Liver (tissue), 9 donors: ENCODE data around the gene PEX14. TPM values are rescaled to one million over a fixed set of nuclear protein-coding genes. Genes with fewer than 3 reads are reported as not detected.
"Not testable (repeated sequence)": the region's sequence is repeated elsewhere in the genome, so short reads cannot be mapped to it uniquely, and the experiment has no call there.

Source experiments
- DNase-seq: peaks from one replicate; pipeline ENCODE4 v3.0.0-alpha.2; 2017; ENCODE audit warnings: low spot score
- H3K27ac ChIP-seq, 2 donors: one replicate each; pipeline ENCODE4 v1.7.0; 2013; ENCODE audit warnings: inconsistent platforms in 2 of 2, low read length in 2 of 2, control low read depth in 1 of 2, low read depth in 1 of 2, mild to moderate bottlenecking in 1 of 2
- H3K27me3 ChIP-seq, 4 donors: one replicate each; pipeline versions ENCODE4 v1.6.1 to v1.7.0; 2013; ENCODE audit warnings: low read length in 3 of 4, inconsistent platforms in 1 of 4, mild to moderate bottlenecking in 1 of 4, moderate library complexity in 1 of 4; ENCODE audit not compliant: control insufficient read depth in 4 of 4, insufficient read depth in 4 of 4
- H3K36me3 ChIP-seq, 4 donors: one replicate each; pipeline versions ENCODE4 v1.6.1 to v1.7.0; 2013; ENCODE audit warnings: low read length in 3 of 4, mild to moderate bottlenecking in 3 of 4, low read depth in 1 of 4, moderate library complexity in 1 of 4; ENCODE audit not compliant: control insufficient read depth in 4 of 4, insufficient read depth in 3 of 4
- H3K4me1 ChIP-seq, 4 donors: one replicate each; pipeline versions ENCODE4 v1.6.1 to v1.7.0; 2013; ENCODE audit warnings: low read length in 3 of 4, mild to moderate bottlenecking in 3 of 4, moderate library complexity in 1 of 4; ENCODE audit not compliant: control insufficient read depth in 4 of 4, insufficient read depth in 4 of 4
- H3K4me3 ChIP-seq, 3 donors: one replicate each; pipeline versions ENCODE4 v1.6.1 to v1.7.0; 2013; ENCODE audit warnings: low read length in 3 of 3, control low read depth in 1 of 3, low read depth in 1 of 3, mild to moderate bottlenecking in 1 of 3
- H3K9ac ChIP-seq, 2 donors: one replicate each; pipeline ENCODE4 v1.7.0; 2013; ENCODE audit warnings: low read length in 2 of 2, mild to moderate bottlenecking in 2 of 2, moderate library complexity in 2 of 2, control low read depth in 1 of 2, low read depth in 1 of 2
- H3K9me3 ChIP-seq, 4 donors: one replicate each; pipeline versions ENCODE4 v1.6.1 to v1.7.0; 2013; ENCODE audit warnings: low read length in 3 of 4; ENCODE audit not compliant: control insufficient read depth in 4 of 4
- ATF3 ChIP-seq: IDR thresholded peaks from 2 replicates; pipeline ENCODE4 v1.6.1; 2016; ENCODE audit warnings: antibody characterized with exemption
- CTCF ChIP-seq: fragments of 150-350 bp; IDR thresholded peaks from 2 replicates; pipeline ENCODE4 v1.5.1; 2017; ENCODE audit warnings: improper control_type of control experiment, low read depth, low read length; ENCODE audit not compliant: missing input control
- EGR1 ChIP-seq, 2 donors: IDR thresholded peaks; 2 replicates each; pipeline ENCODE4 v1.6.1; 2016 to 2018; ENCODE audit warnings: antibody characterized with exemption in 2 of 2, low read depth in 2 of 2
- FOXA2 ChIP-seq: IDR thresholded peaks from 2 replicates; pipeline ENCODE4 v1.6.1; 2016; ENCODE audit warnings: antibody characterized with exemption
- GABPA ChIP-seq, 2 donors: IDR thresholded peaks in 1 of 2; conservative IDR thresholded peaks in 1 of 2; 2 replicates each; pipeline ENCODE4 v1.6.1; 2016; ENCODE audit warnings: antibody characterized with exemption in 2 of 2, mild to moderate bottlenecking in 1 of 2, moderate library complexity in 1 of 2
- HNF4G ChIP-seq: IDR thresholded peaks from 2 replicates; pipeline ENCODE4 v1.6.1; 2016; ENCODE audit warnings: antibody characterized with exemption
- JUND ChIP-seq, 2 donors: IDR thresholded peaks; 2 replicates each; pipeline ENCODE4 v1.6.1; 2016; ENCODE audit warnings: antibody characterized with exemption in 2 of 2
- MAX ChIP-seq: IDR thresholded peaks from 2 replicates; pipeline ENCODE4 v1.6.1; 2016; ENCODE audit warnings: antibody characterized with exemption
- NR2F2 ChIP-seq: IDR thresholded peaks from 2 replicates; pipeline ENCODE4 v1.6.1; 2016; ENCODE audit warnings: antibody characterized with exemption
- RAD21 ChIP-seq, 2 donors: IDR thresholded peaks; 2 replicates each; pipeline ENCODE4 v1.6.1; 2016; ENCODE audit warnings: antibody characterized with exemption in 2 of 2, mild to moderate bottlenecking in 2 of 2
- SP1 ChIP-seq: IDR thresholded peaks from 2 replicates; pipeline ENCODE4 v1.6.1; 2018; ENCODE audit warnings: antibody characterized with exemption, mild to moderate bottlenecking
- ZBTB33 ChIP-seq: IDR thresholded peaks from 2 replicates; pipeline ENCODE4 v1.6.1; 2016; ENCODE audit warnings: antibody characterized with exemption
- WGBS: extraction: QIAGEN DNeasy Blood & Tissue Kit; methylation state at CpG from one replicate; pipeline ENCODE4 v1.1.7; 2013; 5-methylcytosine and 5-hydroxymethylcytosine counted together
- polyA plus RNA-seq, 2 donors: library from polyadenylated mRNA; stranded (reverse) in 1 of 2; unstranded in 1 of 2; fragments of 200-250 nt in 1 of 2; fragments of >200 nt in 1 of 2; fragmentation: Nextera tagmentation in 1 of 2; extraction: Ambion mirVana in 1 of 2; gene quantifications; one replicate each; pipeline versions ENCODE4 v1.2.1 to v1.2.3, GENCODE V29; 2013 to 2015
- total RNA-seq, 2 donors: library from RNA; depleted of rRNA; stranded (reverse); fragments of >200 nt; gene quantifications; one replicate each; pipeline ENCODE4 v1.2.3, GENCODE V29; 2014
- donor health status: healthy.
- donor health status: healthy.
- donor health status: healthy.
- donor health status: healthy.
- donor health status: healthy.

The PEX14 gene
- total and polyA plus RNA-seq, 4 donors, result 7.1 to 16.1 (median 11.7) TPM

GRCh38 chr1:10456661-10457060, 18.1 kb upstream of the PEX14 start:
- Histone ChIP-seq H3K4me3 (no peak overlapping the region), H3K4me1 (peaks cover 0 to 4% (median 0%) of the 10 kb centered on the region in 4 donors), H3K9me3 (no peaks in the 10 kb centered on the region), H3K27me3 (no peaks in the 10 kb centered on the region), H3K36me3 (peaks cover 1 to 6% (median 4%) of the 10 kb centered on the region in 4 donors), H3K27ac (no peak overlapping the region), H3K9ac (no peak overlapping the region)
- DNase-seq, result no peak
- WGBS, result 92% methylated on average over 7 of the region's 7 CpGs
- no peak for TF ChIP-seq MAX
- no peak for TF ChIP-seq CTCF
- TF ChIP-seq GABPA (IDR thresholded peaks at IDR 0.05 in 1 of 2, conservative IDR thresholded peaks at IDR 0.05 in 1 of 2), result no peak

- not testable (repeated sequence) for H3K27me3 ChIP-seq, H3K4me3 ChIP-seq, H3K36me3 ChIP-seq, H3K4me1 ChIP-seq, H3K9ac ChIP-seq, H3K27ac ChIP-seq, DNase-seq, H3K9me3 ChIP-seq
- 65% methylated on average over 7 of the region's 7 CpGs for WGBS
These were observed 17.3 kb upstream of the PEX14 start for GRCh38 chr1:10457462-10457861.

- WGBS, result 78% methylated on average over 9 of the region's 9 CpGs
- no peak for DNase-seq
- no peak overlapping the region for H3K4me3 ChIP-seq
- no peaks in the 10 kb centered on the region for H3K27me3 ChIP-seq
- peaks cover 6 to 14% (median 11%) of the 10 kb centered on the region in 4 donors for H3K36me3 ChIP-seq
- no peaks in the 10 kb centered on the region for H3K9me3 ChIP-seq
- H3K4me1 ChIP-seq, result peaks cover 0 to 4% (median 0%) of the 10 kb centered on the region in 4 donors
- no peak overlapping the region for H3K9ac ChIP-seq
- TF ChIP-seq NR2F2, result no peak
- TF ChIP-seq FOXA2, result no peak
- no peak for TF ChIP-seq EGR1 (IDR thresholded peaks at IDR 0.05; ENCODE audit: low read depth in 2 of 2)
- no peak for TF ChIP-seq MAX
- no peak for TF ChIP-seq ATF3
- TF ChIP-seq SP1, result no peak
- no peak for TF ChIP-seq JUND (IDR thresholded peaks at IDR 0.05)
- no peak for TF ChIP-seq HNF4G
- TF ChIP-seq ZBTB33, result no peak
- no peak for TF ChIP-seq CTCF
- TF ChIP-seq RAD21 (IDR thresholded peaks at IDR 0.05), result no peak
- no peak overlapping the region for H3K27ac ChIP-seq
These were observed 16.9 kb upstream of the PEX14 start for GRCh38 chr1:10457875-10458274.
